Endothelial cell of umbilical vein (primary cell): ENCODE results near the gene CFAP20. TPM values are rescaled to one million over a fixed set of nuclear protein-coding genes. Genes with fewer than 3 reads are reported as not detected.

ENCODE experiments used
- BruUV-seq: library from RNA; stranded (reverse); fragments of 400-500 nt; replicated peaks from 2 replicates; lab custom pipeline; 2021; lab: Mats Ljungman, UMichigan
- CTCF ChIA-PET: fragments of 300-600, 350-600 bp; sonication (Branson Sonifier 250); formaldehyde crosslinking; loops from one replicate; lab custom pipeline; 2021; ENCODE audit warnings: antibody characterized with exemption, inconsistent platforms; lab: Charles Lee
- POLR2A ChIA-PET: fragments of 300-600, 350-600 bp; sonication (Branson Sonifier 250); formaldehyde crosslinking; loops from one replicate; lab custom pipeline; 2021; ENCODE audit warnings: antibody characterized with exemption, inconsistent platforms; lab: Charles Lee
- DNase-seq: peaks from one replicate; pipeline ENCODE4 v3.0.0-alpha.2; 2011; ENCODE audit warnings: low read depth, low spot score
- FAIRE-seq: peaks from 2 replicates; lab custom pipeline; 2011; peaks lifted over from hg19 to GRCh38; lab: Jason Lieb, UNC
- H2AFZ ChIP-seq: 2 replicates; pipeline ENCODE4 v1.6.0; 2012; ENCODE audit warnings: low read depth, low read length, control low read depth, inconsistent platforms
- H3K27ac ChIP-seq: 2 replicates; pipeline ENCODE4 v1.5.1; 2011; ENCODE audit warnings: low read depth, mild to moderate bottlenecking, control low read depth, low read length, moderate library complexity; ENCODE audit not compliant: insufficient read depth
- H3K27me3 ChIP-seq, 2 experiments: 2 replicates each; pipeline versions ENCODE4 v1.6.0 to v1.6.1; 2011; ENCODE audit warnings: low read length in 2 of 2, mixed read lengths in 1 of 2; ENCODE audit not compliant: control insufficient read depth in 2 of 2, insufficient read depth in 2 of 2
- H3K36me3 ChIP-seq, 2 experiments: 2 replicates in 1 of 2; 3 replicates in 1 of 2; pipeline ENCODE4 v1.5.1; 2011; ENCODE audit warnings: low read length in 2 of 2, mild to moderate bottlenecking in 1 of 2, moderate library complexity in 1 of 2; ENCODE audit not compliant: control insufficient read depth in 2 of 2, insufficient read depth in 2 of 2; ENCODE audit errors: extremely low read depth in 1 of 2
- H3K4me1 ChIP-seq: 3 replicates; pipeline ENCODE4 v1.5.1; 2011; ENCODE audit warnings: mild to moderate bottlenecking, low read length; ENCODE audit not compliant: control insufficient read depth, insufficient read depth; ENCODE audit errors: extremely low read depth
- H3K4me2 ChIP-seq: 2 replicates; pipeline ENCODE4 v1.6.1; 2011; ENCODE audit warnings: low read length, control low read depth, mixed read lengths; ENCODE audit not compliant: insufficient read depth
- H3K4me3 ChIP-seq, 3 experiments: fragments of 200-600 bp in 1 of 3; sonication (generic), shearing (Covaris generic) in 1 of 3; replicated peaks in 1 of 3; 2 replicates each; pipeline ENCODE4 v1.5.1; 2011 to 2016; ENCODE audit warnings: control low read depth in 3 of 3, low read length in 3 of 3, mild to moderate bottlenecking in 2 of 3, inconsistent platforms in 1 of 3, low read depth in 1 of 3, moderate library complexity in 1 of 3; ENCODE audit not compliant: insufficient read depth in 1 of 3
- H3K79me2 ChIP-seq: 2 replicates; pipeline ENCODE4 v1.6.0; 2012; ENCODE audit warnings: low read length, inconsistent platforms; ENCODE audit not compliant: control insufficient read depth, insufficient read depth
- H3K9ac ChIP-seq: replicated peaks from 2 replicates; pipeline ENCODE3; 2011; ENCODE audit warnings: low read length, control low read depth; ENCODE audit not compliant: insufficient read depth; ENCODE audit errors: extremely low read depth
- H3K9me1 ChIP-seq: replicated peaks from 3 replicates; pipeline ENCODE4 v1.6.0; 2011; ENCODE audit warnings: mild to moderate bottlenecking, low read length; ENCODE audit not compliant: control insufficient read depth, insufficient read depth; ENCODE audit errors: extremely low read depth
- H3K9me3 ChIP-seq: replicated peaks from 2 replicates; pipeline ENCODE4 v1.5.1; 2012; ENCODE audit warnings: low read length, inconsistent platforms; ENCODE audit not compliant: control insufficient read depth, insufficient read depth
- H4K20me1 ChIP-seq: replicated peaks from 2 replicates; pipeline ENCODE3; 2011; ENCODE audit warnings: mild to moderate bottlenecking, low read length; ENCODE audit not compliant: control insufficient read depth, insufficient read depth; ENCODE audit errors: extremely low read depth
- EZH2 ChIP-seq: IDR thresholded peaks from 2 replicates; pipeline ENCODE4 v1.6.1; 2012; ENCODE audit warnings: borderline replicate concordance, low read depth, mild to moderate bottlenecking, moderate library complexity, low read length, inconsistent platforms; ENCODE audit not compliant: severe bottlenecking
- FOS ChIP-seq: IDR thresholded peaks from 2 replicates; pipeline ENCODE4 v1.6.1; 2011; ENCODE audit warnings: mild to moderate bottlenecking, low read length, moderate library complexity, borderline replicate concordance; ENCODE audit not compliant: insufficient read depth
- GATA2 ChIP-seq: IDR thresholded peaks from 2 replicates; pipeline ENCODE4 v1.7.0; 2011; ENCODE audit warnings: low read depth, mild to moderate bottlenecking, moderate library complexity, mixed read lengths, low read length; ENCODE audit not compliant: insufficient read length, insufficient read depth
- JUN ChIP-seq: IDR thresholded peaks from 2 replicates; pipeline ENCODE4 v1.6.1; 2011; ENCODE audit warnings: borderline replicate concordance, low read depth; ENCODE audit not compliant: insufficient read length, insufficient read depth
- MYC ChIP-seq: IDR thresholded peaks from one replicate; pipeline ENCODE4 v1.6.1; 2011; ENCODE audit warnings: mild to moderate bottlenecking, low read depth, low read length
- POLR2A ChIP-seq: IDR thresholded peaks from 2 replicates; pipeline ENCODE4 v1.6.1; 2012; ENCODE audit warnings: low read depth, mild to moderate bottlenecking, control low read depth, low read length
- POLR2AphosphoS5 ChIP-seq: IDR thresholded peaks from 2 replicates; pipeline ENCODE4 v1.6.1; 2012; ENCODE audit warnings: low read depth, mild to moderate bottlenecking, control low read depth, low read length, moderate library complexity; ENCODE audit not compliant: insufficient read depth
- dilution Hi-C: fragments of 300-500 bp; cut with MboI; formaldehyde crosslinking; loops from one replicate; pipeline ENCODE4 v1.15.0; 2019; ENCODE audit warnings: low sequenced_read_pairs; ENCODE audit not compliant: extremely low pct_ligation_motif_present
- intact Hi-C: fragments of 100-400 bp; cut with micrococcal nuclease; formaldehyde crosslinking; loops from one replicate; pipeline ENCODE4 v1.10.0; 2022
- polyA plus RNA-seq, 4 experiments: library from polyadenylated mRNA; depleted of rRNA in 3 of 4; stranded (reverse) in 3 of 4; unstranded in 1 of 4; fragments of >200 nt; gene quantifications; 2 replicates each; pipeline versions ENCODE4 v1.2.1 to v1.2.3, GENCODE V29; 2011 to 2012; ENCODE audit warnings: missing spikeins in 1 of 4
- total RNA-seq: library from RNA; stranded (reverse); gene quantifications from 2 replicates; pipeline ENCODE4 v1.2.3, GENCODE V29; 2021
- TF ChIP-seq, protein P1 (sequence below), 2 donors: IDR thresholded peaks; 1 replicate in 1 of 2; 2 replicates in 1 of 2; pipeline ENCODE4 v1.5.1; 2011; ENCODE audit warnings: low read length in 2 of 2, mild to moderate bottlenecking in 2 of 2, moderate library complexity in 2 of 2, control low read depth in 1 of 2, inconsistent platforms in 1 of 2, low read depth in 1 of 2; ENCODE audit not compliant: insufficient read depth in 1 of 2; ENCODE audit errors: extremely low read depth in 1 of 2
- TF ChIP-seq, protein P2 (sequence below): IDR thresholded peaks from 2 replicates; pipeline ENCODE4 v1.6.1; 2011; ENCODE audit not compliant: insufficient read depth, insufficient read length

Gene CFAP20
- total and polyA plus RNA-seq, 2 donors (not counting 3 experiments of a cell fraction or from before 2014, with no cell fraction given): 44.7 to 70.9 TPM

DNA sequence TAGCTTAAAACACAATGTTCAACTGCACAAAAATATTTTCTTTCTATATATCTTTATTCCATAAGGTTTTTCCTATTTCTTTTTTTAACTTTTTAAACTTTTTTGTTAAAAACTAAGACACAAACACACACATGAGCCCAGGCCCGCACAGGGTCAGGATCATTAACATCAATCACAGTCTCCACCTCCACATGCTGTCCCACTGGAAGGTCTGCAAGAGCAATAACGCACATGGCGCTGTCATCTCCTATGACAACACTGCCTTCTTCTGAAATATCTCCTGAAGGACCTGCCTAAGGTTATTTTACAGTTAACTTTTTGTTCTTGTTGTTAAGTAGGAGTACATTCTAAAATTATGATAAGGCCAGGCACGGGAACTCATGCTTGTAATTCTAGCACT is 4.1 kb downstream of the CFAP20 start:
- H3K4me3 ChIP-seq: no peak overlapping the region
- no peaks in the 10 kb centered on the region for H3K9me1 ChIP-seq
- H2AFZ ChIP-seq: no peak overlapping the region
- no peak overlapping the region for H3K4me2 ChIP-seq
- ChIA-PET CTCF (no interaction called here), POLR2A (no interaction called here)
- no peak overlapping the region for H3K9ac ChIP-seq
- dilution Hi-C loops: no loop called here
- FAIRE-seq: no peak
- intact Hi-C loops: loop anchor here (10.0 kb wide), 1 partner anchor 390 kb away; the partner anchor contains the start of gene KATNB1
- H3K36me3 ChIP-seq: no peaks in the 10 kb centered on the region
- no TSS peak for BruUV-seq
- no peaks in the 10 kb centered on the region for H3K9me3 ChIP-seq
- TF ChIP-seq EZH2 (no peak), FOS (no peak), MYC (no peak), POLR2A (no peak), POLR2AphosphoS5 (no peak), GATA2 (no peak), JUN (no peak)
- TF ChIP-seq, protein P1, sequence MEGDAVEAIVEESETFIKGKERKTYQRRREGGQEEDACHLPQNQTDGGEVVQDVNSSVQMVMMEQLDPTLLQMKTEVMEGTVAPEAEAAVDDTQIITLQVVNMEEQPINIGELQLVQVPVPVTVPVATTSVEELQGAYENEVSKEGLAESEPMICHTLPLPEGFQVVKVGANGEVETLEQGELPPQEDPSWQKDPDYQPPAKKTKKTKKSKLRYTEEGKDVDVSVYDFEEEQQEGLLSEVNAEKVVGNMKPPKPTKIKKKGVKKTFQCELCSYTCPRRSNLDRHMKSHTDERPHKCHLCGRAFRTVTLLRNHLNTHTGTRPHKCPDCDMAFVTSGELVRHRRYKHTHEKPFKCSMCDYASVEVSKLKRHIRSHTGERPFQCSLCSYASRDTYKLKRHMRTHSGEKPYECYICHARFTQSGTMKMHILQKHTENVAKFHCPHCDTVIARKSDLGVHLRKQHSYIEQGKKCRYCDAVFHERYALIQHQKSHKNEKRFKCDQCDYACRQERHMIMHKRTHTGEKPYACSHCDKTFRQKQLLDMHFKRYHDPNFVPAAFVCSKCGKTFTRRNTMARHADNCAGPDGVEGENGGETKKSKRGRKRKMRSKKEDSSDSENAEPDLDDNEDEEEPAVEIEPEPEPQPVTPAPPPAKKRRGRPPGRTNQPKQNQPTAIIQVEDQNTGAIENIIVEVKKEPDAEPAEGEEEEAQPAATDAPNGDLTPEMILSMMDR (IDR thresholded peaks at IDR 0.05; ENCODE audit: extremely low read depth in 1 of 2, insufficient read depth in 1 of 2, low read depth in 1 of 2, low read length in 2 of 2): no peak
- TF ChIP-seq, protein P2, sequence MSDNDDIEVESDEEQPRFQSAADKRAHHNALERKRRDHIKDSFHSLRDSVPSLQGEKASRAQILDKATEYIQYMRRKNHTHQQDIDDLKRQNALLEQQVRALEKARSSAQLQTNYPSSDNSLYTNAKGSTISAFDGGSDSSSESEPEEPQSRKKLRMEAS: no peak
- H3K27ac ChIP-seq: no peak overlapping the region
- peaks cover 47% of the 10 kb centered on the region for H3K4me1 ChIP-seq
- H3K79me2 ChIP-seq: peaks cover 65% of the 10 kb centered on the region
- DNase-seq: no peak
- H3K27me3 ChIP-seq: no peaks in the 10 kb centered on the region
- peaks cover 4% of the 10 kb centered on the region for H4K20me1 ChIP-seq
